ENCODE results near the gene RANBP9. TPM values are rescaled to one million over a fixed set of nuclear protein-coding genes. Genes with fewer than 3 reads are reported as not detected.

Gene RANBP9
- total and polyA plus RNA-seq, 11 donors, result 9.3 to 43.7 (median 32.3) TPM

Other genes with a start within 250 kb of the RANBP9 start
- 10 to 100 TPM; 25.0 to 65.8 (median 41.9) TPM for gene GFOD1, start 224.2 kb downstream of the RANBP9 start, total RNA-seq
- gene GFOD1, start 224.2 kb downstream of the RANBP9 start, polyA plus RNA-seq, result 10 to 100 TPM; 16.2 to 41.5 TPM
- gene SIRT5, start 137.2 kb downstream of the RANBP9 start, total RNA-seq, result 10 to 100 TPM; 29.5 to 60.0 (median 41.4) TPM
- gene SIRT5, start 137.2 kb downstream of the RANBP9 start, polyA plus RNA-seq, result 10 to 100 TPM; 13.1 to 20.3 TPM
- gene NOL7, start 96.5 kb downstream of the RANBP9 start, total RNA-seq, result 100 to 1,000 TPM in 1 of 9 donors, 10 to 100 TPM in 8; 38.6 to 118 (median 47.8) TPM
- gene NOL7, start 96.5 kb downstream of the RANBP9 start, polyA plus RNA-seq, result 100 to 1,000 TPM in 1 of 2 donors, 10 to 100 TPM in 1; 59.7 to 124 TPM
- gene MCUR1, start 102.7 kb upstream of the RANBP9 start, total RNA-seq, result 10 to 100 TPM; 16.3 to 32.1 (median 28.0) TPM
- gene MCUR1, start 102.7 kb upstream of the RANBP9 start, polyA plus RNA-seq, result 10 to 100 TPM; 12.6 to 62.0 TPM
- gene RNF182, start 213.1 kb upstream of the RANBP9 start, total RNA-seq, result under 1 TPM in 2 of 9 donors, not detected in 7; 0.39 to 0.75 TPM
- gene RNF182, start 213.1 kb upstream of the RANBP9 start, polyA plus RNA-seq, result under 1 TPM in 1 of 2 donors, not detected in 1; 0.07 TPM